Measurements from ENCODE around the gene FES. TPM values are rescaled to one million over a fixed set of nuclear protein-coding genes. Genes with fewer than 3 reads are reported as not detected.

Gene FES
- total and polyA plus RNA-seq, 2 donors from 2014 or later, result 9.3 to 33.5 TPM

DNA sequence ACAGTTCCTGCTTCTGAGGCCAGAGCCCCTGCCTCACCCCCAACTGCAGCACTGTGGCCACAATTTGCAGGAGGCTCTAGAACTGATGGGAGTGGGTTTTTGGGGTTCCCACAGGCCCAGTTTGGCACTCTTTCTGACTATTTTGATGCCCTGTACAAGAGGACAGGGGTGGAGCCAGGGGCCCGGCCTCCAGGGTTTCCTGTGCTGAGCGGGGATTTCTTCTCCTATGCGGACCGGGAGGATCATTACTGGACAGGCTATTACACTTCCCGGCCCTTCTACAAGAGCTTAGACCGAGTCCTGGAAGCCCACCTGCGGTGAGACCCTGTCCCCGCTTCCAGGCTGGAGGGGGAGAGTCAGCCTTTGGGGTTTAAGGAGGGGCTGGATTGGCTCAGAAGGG, 25.7 kb downstream of the FES start:
- no peaks in the 10 kb centered on the region for H3K27me3 ChIP-seq (ENCODE audit: control insufficient read depth, insufficient read depth, low read length)
- FAIRE-seq (no peak), DNase-seq (peak in 1 of 5 donors; percentile 48)
- TF ChIP-seq, protein P1, sequence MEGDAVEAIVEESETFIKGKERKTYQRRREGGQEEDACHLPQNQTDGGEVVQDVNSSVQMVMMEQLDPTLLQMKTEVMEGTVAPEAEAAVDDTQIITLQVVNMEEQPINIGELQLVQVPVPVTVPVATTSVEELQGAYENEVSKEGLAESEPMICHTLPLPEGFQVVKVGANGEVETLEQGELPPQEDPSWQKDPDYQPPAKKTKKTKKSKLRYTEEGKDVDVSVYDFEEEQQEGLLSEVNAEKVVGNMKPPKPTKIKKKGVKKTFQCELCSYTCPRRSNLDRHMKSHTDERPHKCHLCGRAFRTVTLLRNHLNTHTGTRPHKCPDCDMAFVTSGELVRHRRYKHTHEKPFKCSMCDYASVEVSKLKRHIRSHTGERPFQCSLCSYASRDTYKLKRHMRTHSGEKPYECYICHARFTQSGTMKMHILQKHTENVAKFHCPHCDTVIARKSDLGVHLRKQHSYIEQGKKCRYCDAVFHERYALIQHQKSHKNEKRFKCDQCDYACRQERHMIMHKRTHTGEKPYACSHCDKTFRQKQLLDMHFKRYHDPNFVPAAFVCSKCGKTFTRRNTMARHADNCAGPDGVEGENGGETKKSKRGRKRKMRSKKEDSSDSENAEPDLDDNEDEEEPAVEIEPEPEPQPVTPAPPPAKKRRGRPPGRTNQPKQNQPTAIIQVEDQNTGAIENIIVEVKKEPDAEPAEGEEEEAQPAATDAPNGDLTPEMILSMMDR (IDR thresholded peaks at IDR 0.05; ENCODE audit: borderline replicate concordance, extremely low read depth, insufficient read depth), result no peak
- intact Hi-C loops (cut with DNase I), result no loop called here
- H3K9me3 ChIP-seq (ENCODE audit: control insufficient read depth in 2 of 3, insufficient read depth in 1 of 3, low read length in 3 of 3), result no peaks in the 10 kb centered on the region
- no peak overlapping the region for H3K4me3 ChIP-seq (ENCODE audit: low read length in 3 of 3)
- peaks cover 0 to 74% (median 63%) of the 10 kb centered on the region in 3 donors for H3K36me3 ChIP-seq (ENCODE audit: control insufficient read depth in 2 of 3, insufficient read depth in 3 of 3, low read length in 3 of 3)
- no peaks in the 10 kb centered on the region for H3K4me1 ChIP-seq (ENCODE audit: control insufficient read depth in 2 of 3, insufficient read depth in 2 of 3, low read depth in 1 of 3, low read length in 3 of 3)
- H3K27ac ChIP-seq (ENCODE audit: low read depth in 2 of 2, low read length in 2 of 2), result no peak overlapping the region
- H3K9ac ChIP-seq (ENCODE audit: low read length in 3 of 3), result no peak overlapping the region

GRCh38 chr15:90910441-90911301, 26.4 kb downstream of the FES start:
- Histone ChIP-seq H3K9me3 (ENCODE audit: control insufficient read depth in 2 of 3, insufficient read depth in 1 of 3, low read length in 3 of 3) (no peaks in the 10 kb centered on the region), H3K27me3 (ENCODE audit: control insufficient read depth, insufficient read depth, low read length) (no peaks in the 10 kb centered on the region), H3K4me1 (ENCODE audit: control insufficient read depth in 2 of 3, insufficient read depth in 2 of 3, low read depth in 1 of 3, low read length in 3 of 3) (no peaks in the 10 kb centered on the region), H3K9ac (ENCODE audit: low read length in 3 of 3) (no peak overlapping the region), H3K27ac (ENCODE audit: low read depth in 2 of 2, low read length in 2 of 2) (no peak overlapping the region), H3K4me3 (ENCODE audit: low read length in 3 of 3) (no peak overlapping the region), H3K36me3 (ENCODE audit: control insufficient read depth in 2 of 3, insufficient read depth in 3 of 3, low read length in 3 of 3) (peaks cover 0 to 76% (median 63%) of the 10 kb centered on the region in 3 donors)
- intact Hi-C loops (cut with DNase I), result no loop called here
- DNase-seq (peak in 1 of 5 donors; percentile 53), FAIRE-seq (no peak)
- TF ChIP-seq, protein P1 (IDR thresholded peaks at IDR 0.05; ENCODE audit: borderline replicate concordance, extremely low read depth, insufficient read depth), result no peak

GRCh38 chr15:90911302-90911623, 27.0 kb downstream of the FES start:
- Histone ChIP-seq H3K9me3 (ENCODE audit: control insufficient read depth in 2 of 3, insufficient read depth in 1 of 3, low read length in 3 of 3) (no peaks in the 10 kb centered on the region), H3K27ac (ENCODE audit: low read depth in 2 of 2, low read length in 2 of 2) (no peak overlapping the region), H3K9ac (ENCODE audit: low read length in 3 of 3) (no peak overlapping the region), H3K4me3 (ENCODE audit: low read length in 3 of 3) (no peak overlapping the region), H3K4me1 (ENCODE audit: control insufficient read depth in 2 of 3, insufficient read depth in 2 of 3, low read depth in 1 of 3, low read length in 3 of 3) (no peaks in the 10 kb centered on the region), H3K36me3 (ENCODE audit: control insufficient read depth in 2 of 3, insufficient read depth in 3 of 3, low read length in 3 of 3) (peaks cover 0 to 72% (median 58%) of the 10 kb centered on the region in 3 donors), H3K27me3 (ENCODE audit: control insufficient read depth, insufficient read depth, low read length) (no peaks in the 10 kb centered on the region)
- FAIRE-seq, result no peak
- TF ChIP-seq, protein P1 (IDR thresholded peaks at IDR 0.05; ENCODE audit: borderline replicate concordance, extremely low read depth, insufficient read depth), result no peak
- DNase-seq, result peak in 1 of 5 donors; percentile 60
- intact Hi-C loops (cut with DNase I), result no loop called here

Measured in kidney (tissue), 14 donors.